Measurements from ENCODE around the gene SERGEF. TPM values are rescaled to one million over a fixed set of nuclear protein-coding genes. Genes with fewer than 3 reads are reported as not detected.

Gene SERGEF
- total RNA-seq, 2 donors from 2014 or later = 23.2 to 36.2 TPM

DNA sequence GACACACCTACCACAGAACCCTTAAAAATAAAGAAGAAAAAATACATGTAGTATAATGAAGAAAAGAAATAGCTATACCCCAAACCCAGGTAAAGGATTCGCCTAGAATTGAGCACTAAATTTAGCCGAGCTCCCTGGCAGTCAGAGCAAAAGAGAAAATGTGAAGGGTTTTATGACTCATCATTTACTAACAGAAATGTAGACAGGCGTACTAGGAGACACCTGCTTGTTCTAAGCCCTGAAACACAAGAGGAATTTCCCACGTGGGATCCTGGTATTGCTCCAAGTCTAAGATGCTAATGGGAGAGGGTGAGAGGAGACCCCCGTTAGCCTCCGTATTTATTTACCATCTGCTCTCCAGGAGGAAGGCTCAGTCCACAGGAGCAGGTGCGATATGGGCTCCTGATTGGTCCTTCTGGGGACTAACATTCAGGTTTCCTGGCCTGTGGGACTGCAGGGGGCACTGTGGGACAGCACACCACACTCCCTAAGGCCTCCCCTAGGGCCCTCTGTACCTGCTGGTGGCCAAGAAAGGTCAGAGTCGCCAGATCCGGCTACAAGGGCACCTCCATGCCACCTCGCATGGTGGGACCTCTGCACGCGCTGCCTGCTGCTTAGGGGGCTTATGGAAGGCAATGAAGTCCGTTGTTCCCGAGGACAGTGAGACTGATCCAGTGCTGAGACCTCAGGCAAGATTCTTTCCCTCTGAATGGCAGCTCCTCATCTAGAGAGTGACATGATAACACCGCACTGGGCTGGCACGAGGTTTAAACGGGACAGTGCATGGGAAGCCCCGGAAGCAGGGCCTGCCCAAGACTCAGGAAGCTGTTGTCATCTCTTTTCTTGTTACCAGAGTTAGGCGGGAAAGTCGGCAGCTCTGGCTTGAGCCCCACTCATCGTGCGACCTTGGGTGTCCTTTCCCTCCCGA lies 252.5 kb downstream of the SERGEF start:
- H3K27ac ChIP-seq = no peak overlapping the region
- TF ChIP-seq, protein P1, sequence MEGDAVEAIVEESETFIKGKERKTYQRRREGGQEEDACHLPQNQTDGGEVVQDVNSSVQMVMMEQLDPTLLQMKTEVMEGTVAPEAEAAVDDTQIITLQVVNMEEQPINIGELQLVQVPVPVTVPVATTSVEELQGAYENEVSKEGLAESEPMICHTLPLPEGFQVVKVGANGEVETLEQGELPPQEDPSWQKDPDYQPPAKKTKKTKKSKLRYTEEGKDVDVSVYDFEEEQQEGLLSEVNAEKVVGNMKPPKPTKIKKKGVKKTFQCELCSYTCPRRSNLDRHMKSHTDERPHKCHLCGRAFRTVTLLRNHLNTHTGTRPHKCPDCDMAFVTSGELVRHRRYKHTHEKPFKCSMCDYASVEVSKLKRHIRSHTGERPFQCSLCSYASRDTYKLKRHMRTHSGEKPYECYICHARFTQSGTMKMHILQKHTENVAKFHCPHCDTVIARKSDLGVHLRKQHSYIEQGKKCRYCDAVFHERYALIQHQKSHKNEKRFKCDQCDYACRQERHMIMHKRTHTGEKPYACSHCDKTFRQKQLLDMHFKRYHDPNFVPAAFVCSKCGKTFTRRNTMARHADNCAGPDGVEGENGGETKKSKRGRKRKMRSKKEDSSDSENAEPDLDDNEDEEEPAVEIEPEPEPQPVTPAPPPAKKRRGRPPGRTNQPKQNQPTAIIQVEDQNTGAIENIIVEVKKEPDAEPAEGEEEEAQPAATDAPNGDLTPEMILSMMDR (IDR thresholded peaks at IDR 0.05) = peak; percentile 50
- no peak overlapping the region for H3K4me3 ChIP-seq
- H3K9ac ChIP-seq (ENCODE audit: low read depth in 2 of 2, low read length in 2 of 2) = no peak overlapping the region
- H3K27me3 ChIP-seq = no peaks in the 10 kb centered on the region
- no peaks in the 10 kb centered on the region for H3K9me3 ChIP-seq
- intact Hi-C loops (cut with DNase I) = loop anchor here (2.0 kb wide), 1 partner anchor 218 kb away; no protein-coding TSS in a partner anchor
- H3K4me1 ChIP-seq = no peaks in the 10 kb centered on the region
- no peaks in the 10 kb centered on the region for H3K36me3 ChIP-seq
- DNase-seq = peak; percentile 66

DNA sequence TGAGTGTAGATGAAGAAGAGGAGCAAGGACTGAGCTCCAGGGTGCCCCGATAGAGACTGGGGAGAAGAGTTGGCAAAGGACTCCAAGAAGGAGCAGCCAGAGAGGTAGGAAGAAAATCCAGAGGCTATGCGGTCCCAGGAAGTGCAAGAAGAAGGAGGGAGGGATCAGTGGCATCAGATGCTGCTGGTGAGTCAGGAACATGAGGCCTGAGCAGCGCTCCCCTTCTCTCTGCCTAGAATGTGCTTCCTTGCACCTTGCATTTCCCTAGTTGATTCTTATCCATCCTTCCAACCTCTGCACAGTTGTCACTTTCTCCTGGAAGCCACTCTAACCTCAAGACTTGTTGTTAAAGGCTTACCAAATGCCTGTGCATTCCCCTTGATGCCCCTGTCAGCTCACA lies 257.0 kb downstream of the SERGEF start:
- H3K4me1 ChIP-seq = no peaks in the 10 kb centered on the region
- no peak overlapping the region for H3K27ac ChIP-seq
- intact Hi-C loops (cut with DNase I) = no loop called here
- no peaks in the 10 kb centered on the region for H3K9me3 ChIP-seq
- no peak for DNase-seq
- H3K36me3 ChIP-seq = no peaks in the 10 kb centered on the region
- TF ChIP-seq, protein P1 (IDR thresholded peaks at IDR 0.05) = no peak
- no peaks in the 10 kb centered on the region for H3K27me3 ChIP-seq
- no peak overlapping the region for H3K4me3 ChIP-seq
- H3K9ac ChIP-seq (ENCODE audit: low read depth in 2 of 2, low read length in 2 of 2) = no peak overlapping the region

DNA sequence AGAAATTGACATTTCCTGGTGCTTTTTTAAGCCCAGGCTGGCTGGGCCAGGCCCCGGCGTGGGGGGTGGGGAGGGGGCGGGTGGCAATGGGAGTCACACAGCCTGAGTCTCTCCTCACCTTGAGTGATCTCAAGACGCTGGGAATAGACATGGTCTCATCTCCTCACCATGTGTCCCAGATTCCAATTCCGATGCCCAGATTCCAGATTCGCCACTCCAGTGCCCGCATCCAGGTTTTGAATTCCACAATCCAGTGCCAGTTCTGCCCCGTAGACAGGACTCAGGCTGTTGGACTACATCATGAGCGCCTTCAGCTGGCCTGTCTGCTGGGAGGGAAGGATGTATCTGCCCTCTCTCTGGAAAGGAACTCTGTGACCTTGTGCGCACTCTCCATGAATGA lies 259.2 kb downstream of the SERGEF start:
- no peak overlapping the region for H3K9ac ChIP-seq (ENCODE audit: low read depth in 2 of 2, low read length in 2 of 2)
- H3K4me3 ChIP-seq = no peak overlapping the region
- TF ChIP-seq, protein P1 (IDR thresholded peaks at IDR 0.05) = no peak
- no peak for DNase-seq
- intact Hi-C loops (cut with DNase I) = no loop called here
- H3K27ac ChIP-seq = no peak overlapping the region
- H3K4me1 ChIP-seq = no peaks in the 10 kb centered on the region
- no peaks in the 10 kb centered on the region for H3K9me3 ChIP-seq
- H3K36me3 ChIP-seq = no peaks in the 10 kb centered on the region
- H3K27me3 ChIP-seq = no peaks in the 10 kb centered on the region

DNA sequence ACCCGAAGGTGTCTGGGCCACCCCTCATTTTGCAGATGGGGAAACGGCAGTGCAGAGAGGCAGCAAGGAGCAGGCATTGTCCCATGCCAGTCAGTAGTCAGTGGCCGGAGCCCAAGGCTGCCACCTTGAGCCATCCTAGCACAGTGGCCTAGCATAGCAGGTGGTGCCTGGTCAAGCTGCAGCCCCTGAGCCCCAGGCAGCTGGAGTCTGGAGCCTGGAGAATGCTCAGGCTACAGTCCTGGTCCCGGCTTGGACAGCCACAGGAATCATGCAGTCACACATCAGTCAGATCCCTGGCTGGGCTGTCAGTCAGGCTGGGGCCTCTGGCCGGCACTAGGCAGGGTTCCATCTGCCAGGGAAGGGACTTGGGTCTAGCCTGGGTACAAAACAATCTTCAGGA lies 259.7 kb downstream of the SERGEF start:
- Histone ChIP-seq H3K27ac (no peak overlapping the region), H3K4me1 (no peaks in the 10 kb centered on the region), H3K4me3 (no peak overlapping the region), H3K9me3 (no peaks in the 10 kb centered on the region), H3K9ac (ENCODE audit: low read depth in 2 of 2, low read length in 2 of 2) (no peak overlapping the region), H3K27me3 (no peaks in the 10 kb centered on the region), H3K36me3 (no peaks in the 10 kb centered on the region)
- TF ChIP-seq, protein P1 (IDR thresholded peaks at IDR 0.05) = no peak
- no peak for DNase-seq
- intact Hi-C loops (cut with DNase I) = no loop called here

DNA sequence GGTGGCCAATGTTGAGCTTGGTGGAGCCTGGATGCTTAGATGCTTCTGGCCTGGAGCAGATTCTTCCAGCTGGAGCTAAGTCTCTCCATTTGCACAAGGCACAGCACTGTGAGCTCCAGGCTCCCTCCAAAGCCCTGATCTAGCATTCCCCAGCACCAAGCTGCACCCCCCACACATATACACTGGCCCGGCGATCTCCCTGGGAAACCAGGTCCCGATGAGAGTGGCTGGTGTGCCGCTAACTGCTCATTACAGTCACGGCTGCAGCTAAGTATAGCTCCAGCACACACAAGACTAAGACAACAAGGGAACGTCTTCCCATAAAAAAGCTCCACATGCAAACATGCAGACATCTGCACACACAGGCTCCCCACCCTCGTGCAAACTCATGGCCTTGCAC lies 260.7 kb downstream of the SERGEF start:
- TF ChIP-seq, protein P1 (IDR thresholded peaks at IDR 0.05) = no peak
- Histone ChIP-seq H3K4me1 (no peaks in the 10 kb centered on the region), H3K36me3 (no peaks in the 10 kb centered on the region), H3K9ac (ENCODE audit: low read depth in 2 of 2, low read length in 2 of 2) (no peak overlapping the region), H3K4me3 (no peak overlapping the region), H3K9me3 (no peaks in the 10 kb centered on the region), H3K27me3 (no peaks in the 10 kb centered on the region), H3K27ac (no peak overlapping the region)
- intact Hi-C loops (cut with DNase I) = no loop called here
- DNase-seq = no peak
